Activated T-cell treated with anti-CD3 and anti-CD28 coated beads for 24 hours (primary cell): Measurements from ENCODE around the gene CEP131.
"Not testable (repeated sequence)": the region's sequence is repeated elsewhere in the genome, so short reads cannot be mapped to it uniquely, and the experiment has no call there.

ENCODE experiments used
- DNase-seq: peaks from one replicate; pipeline ENCODE4 v3.0.0-alpha.2; 2020; ENCODE audit warnings: low read depth

CEP131 gene

GRCh38 chr17:81151278-81151677, 71.5 kb downstream of the CEP131 start:
- no peak for DNase-seq

DNA sequence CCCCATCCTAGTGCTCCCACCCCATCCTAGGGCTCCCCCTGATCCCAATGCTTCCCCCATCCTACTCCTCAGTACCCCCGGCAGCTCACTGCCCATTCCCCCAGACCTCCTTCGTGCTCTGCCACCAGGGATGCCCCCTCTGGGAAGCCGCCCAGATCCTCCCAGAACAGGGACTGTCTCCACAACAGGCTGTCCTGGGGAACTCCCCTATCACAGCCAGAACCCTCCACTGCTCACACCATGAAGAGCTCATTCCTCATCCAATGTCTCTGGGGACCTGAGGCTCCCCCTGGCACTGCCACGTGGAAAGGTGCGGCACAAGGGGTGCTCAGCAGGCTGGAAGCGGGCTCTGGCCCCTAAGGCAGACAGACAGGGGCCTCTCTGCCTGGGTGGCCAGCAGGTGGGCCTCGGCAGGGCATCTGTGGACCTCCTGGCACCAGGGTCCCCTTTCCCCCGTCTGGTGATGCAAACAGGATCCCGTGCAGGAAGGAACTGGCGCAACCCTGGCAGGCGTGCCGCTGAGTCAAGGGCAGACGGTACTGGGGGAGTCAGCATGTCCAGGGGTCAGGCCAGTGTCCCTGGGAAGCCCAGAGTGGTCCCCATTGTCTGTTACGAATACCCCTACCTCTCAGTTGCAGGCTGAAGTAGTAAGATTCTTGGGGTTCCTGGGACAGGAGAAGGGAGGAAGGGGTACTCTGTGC, 72.2 kb downstream of the CEP131 start:
- no peak for DNase-seq

DNA sequence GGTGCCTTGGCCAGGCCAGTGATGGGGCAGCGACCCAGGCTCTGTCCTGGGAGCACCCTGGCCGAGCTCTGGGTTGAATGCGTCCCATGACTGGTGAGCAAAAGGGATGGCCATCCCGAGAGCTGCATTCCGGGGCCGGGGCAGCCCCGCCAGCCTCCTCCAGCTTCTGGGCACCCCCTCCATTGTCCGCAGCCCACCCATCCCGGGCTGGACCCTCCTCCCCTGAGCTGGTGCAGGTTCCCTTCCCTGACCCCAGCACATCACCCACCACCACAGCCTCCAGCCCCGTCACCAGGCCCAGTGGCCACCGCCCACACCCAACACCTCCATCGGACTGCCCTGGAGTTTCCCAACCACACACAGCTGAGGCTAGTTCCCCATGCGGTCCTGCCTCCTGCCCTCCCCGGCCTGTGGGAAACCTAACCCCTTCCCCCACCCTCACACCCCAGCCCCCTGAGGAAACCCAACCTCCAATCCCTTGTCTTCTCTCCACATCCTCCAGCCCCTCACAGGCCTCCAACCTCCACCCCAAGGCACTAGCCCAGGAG, 73.7 kb downstream of the CEP131 start:
- DNase-seq: no peak

GRCh38 chr17:81148571-81148970, 74.2 kb downstream of the CEP131 start:
- DNase-seq: no peak

DNA sequence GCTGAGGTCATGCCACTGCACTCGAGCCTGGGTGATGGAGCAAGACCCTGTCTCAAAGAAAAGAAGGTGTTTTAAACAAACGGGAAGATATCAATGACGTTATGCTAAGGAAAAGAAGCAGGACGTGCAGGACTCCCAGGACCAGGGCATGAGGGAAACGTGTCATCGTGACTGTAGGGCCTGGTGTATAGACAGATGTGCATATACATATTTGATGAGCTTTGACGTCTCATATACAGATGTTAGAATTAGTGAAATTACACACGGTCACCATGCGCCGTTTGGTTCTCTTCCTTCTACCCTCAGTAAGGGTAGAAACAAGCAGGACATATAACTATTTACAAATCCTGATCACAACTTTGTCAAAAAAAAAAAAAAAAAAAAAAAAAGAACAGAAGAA, 75.1 kb downstream of the CEP131 start:
- no peak for DNase-seq

GRCh38 chr17:81146208-81146607, 76.6 kb downstream of the CEP131 start:
- not testable (repeated sequence) for DNase-seq

GRCh38 chr17:81144423-81144781, 78.4 kb downstream of the CEP131 start:
- no peak for DNase-seq

GRCh38 chr17:81143717-81144422, 78.9 kb downstream of the CEP131 start:
- DNase-seq: no peak

- no peak for DNase-seq
Measured at GRCh38 chr17:81143200-81143527, 79.6 kb downstream of the CEP131 start.

GRCh38 chr17:81142301-81143199, 80.2 kb downstream of the CEP131 start:
- DNase-seq: peak; percentile 39

DNA sequence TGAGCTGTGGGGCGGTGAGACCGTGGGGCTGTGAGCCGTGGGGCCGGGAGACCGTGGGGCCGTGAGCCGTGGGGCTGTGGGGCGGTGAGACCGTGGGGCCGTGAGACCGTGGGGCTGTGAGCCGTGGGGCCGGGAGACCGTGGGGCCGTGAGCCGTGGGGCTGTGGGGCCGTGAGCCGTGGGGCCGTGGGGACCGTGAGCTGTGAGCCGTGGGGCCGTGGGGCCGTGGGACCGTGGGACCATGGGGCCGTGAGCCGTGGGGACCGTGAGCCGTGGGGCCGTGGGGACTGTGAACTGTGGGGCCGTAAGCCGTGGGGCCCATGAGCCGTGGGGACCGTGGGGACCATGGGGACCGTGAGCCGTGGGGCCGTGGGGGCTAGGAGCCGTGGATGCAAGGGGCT, 82.1 kb downstream of the CEP131 start:
- no peak for DNase-seq

DNA sequence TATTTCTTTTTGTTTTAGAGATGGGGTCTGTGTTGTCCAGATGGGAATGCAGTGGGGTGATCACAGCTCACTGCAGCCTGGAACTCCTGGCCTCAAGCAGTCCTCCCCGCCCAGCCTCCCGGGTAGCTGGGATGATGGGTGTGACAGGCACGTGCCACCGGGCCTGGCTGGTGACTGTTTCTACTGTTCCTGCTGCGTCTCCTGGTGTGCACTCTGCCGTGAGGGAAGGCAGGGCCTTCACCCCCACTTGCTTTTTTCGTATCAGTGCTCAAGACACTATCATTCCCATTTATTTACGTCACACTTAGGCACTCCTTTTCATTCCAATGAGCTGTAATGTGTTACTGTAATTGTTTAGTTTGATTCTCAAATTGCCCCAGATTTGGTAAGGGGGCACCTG, 82.7 kb downstream of the CEP131 start:
- no peak for DNase-seq
